Measurements from ENCODE around the gene FCHSD2. TPM values are rescaled to one million over a fixed set of nuclear protein-coding genes. Genes with fewer than 3 reads are reported as not detected.

Gene FCHSD2
- total RNA-seq, 4 donors from 2014 or later, result 5.7 to 16.8 (median 7.9) TPM

GRCh38 chr11:72867970-72868369 is 274.1 kb downstream of the FCHSD2 start:
- H3K9me3 ChIP-seq, result no peaks in the 10 kb centered on the region
- 96% methylated on average over 5 of the region's 5 CpGs for WGBS
- H3K4me1 ChIP-seq, result peaks cover 6% of the 10 kb centered on the region

GRCh38 chr11:72864702-72865655 is 277.1 kb downstream of the FCHSD2 start:
- H3K27ac ChIP-seq, result no peak overlapping the region
- TF ChIP-seq CTCF (IDR thresholded peaks at IDR 0.05) (no peak), EP300 (IDR thresholded peaks at IDR 0.05) (no peak), POLR2AphosphoS5 (IDR thresholded peaks at IDR 0.05) (no peak), POLR2A (IDR thresholded peaks at IDR 0.05) (no peak)
- no peaks in the 10 kb centered on the region for H3K36me3 ChIP-seq
- H3K27me3 ChIP-seq, result no peaks in the 10 kb centered on the region
- no peaks in the 10 kb centered on the region for H3K9me3 ChIP-seq
- no peak for DNase-seq (ENCODE audit: low spot score in 2 of 2)
- H3K4me1 ChIP-seq, result peaks cover 6% of the 10 kb centered on the region
- no peak overlapping the region for H3K4me3 ChIP-seq
- 33% methylated on average over 5 of the region's 5 CpGs for WGBS

More at GRCh38 chr11:72867970-72868369, 274.1 kb downstream of the FCHSD2 start:
- no peak for DNase-seq (ENCODE audit: low spot score in 2 of 2)
- Histone ChIP-seq H3K27me3 (no peaks in the 10 kb centered on the region), H3K27ac (no peak overlapping the region), H3K36me3 (no peaks in the 10 kb centered on the region), H3K4me3 (no peak overlapping the region)
- TF ChIP-seq CTCF (IDR thresholded peaks at IDR 0.05) (no peak), POLR2A (IDR thresholded peaks at IDR 0.05) (no peak), POLR2AphosphoS5 (IDR thresholded peaks at IDR 0.05) (no peak), EP300 (IDR thresholded peaks at IDR 0.05) (no peak)

GRCh38 chr11:72863916-72864315 is 278.2 kb downstream of the FCHSD2 start:
- Histone ChIP-seq H3K4me3 (no peak overlapping the region), H3K27ac (no peak overlapping the region), H3K9me3 (no peaks in the 10 kb centered on the region), H3K4me1 (peaks cover 6% of the 10 kb centered on the region), H3K27me3 (no peaks in the 10 kb centered on the region), H3K36me3 (no peaks in the 10 kb centered on the region)
- WGBS, result 88% methylated on average over 1 of the region's 1 CpG
- TF ChIP-seq POLR2A (IDR thresholded peaks at IDR 0.05), result no peak
- no peak for TF ChIP-seq EP300 (IDR thresholded peaks at IDR 0.05)
- no peak for TF ChIP-seq CTCF (IDR thresholded peaks at IDR 0.05)
- TF ChIP-seq POLR2AphosphoS5 (IDR thresholded peaks at IDR 0.05), result no peak
- no peak for DNase-seq (ENCODE audit: low spot score in 2 of 2)

GRCh38 chr11:72863091-72863490 is 279.0 kb downstream of the FCHSD2 start:
- TF ChIP-seq POLR2AphosphoS5 (IDR thresholded peaks at IDR 0.05), result no peak
- TF ChIP-seq CTCF (IDR thresholded peaks at IDR 0.05), result no peak
- no peak for TF ChIP-seq POLR2A (IDR thresholded peaks at IDR 0.05)
- no peak for TF ChIP-seq EP300 (IDR thresholded peaks at IDR 0.05)
- H3K27me3 ChIP-seq, result no peaks in the 10 kb centered on the region
- H3K4me1 ChIP-seq, result peaks cover 6% of the 10 kb centered on the region
- H3K36me3 ChIP-seq, result no peaks in the 10 kb centered on the region
- 96% methylated on average over 1 of the region's 1 CpG for WGBS
- DNase-seq (ENCODE audit: low spot score in 2 of 2), result no peak
- no peak overlapping the region for H3K4me3 ChIP-seq
- H3K9me3 ChIP-seq, result no peaks in the 10 kb centered on the region
- H3K27ac ChIP-seq, result no peak overlapping the region

- DNase-seq (ENCODE audit: low spot score in 2 of 2), result no peak
- TF ChIP-seq POLR2AphosphoS5 (IDR thresholded peaks at IDR 0.05), result no peak
- no peak for TF ChIP-seq CTCF (IDR thresholded peaks at IDR 0.05)
- TF ChIP-seq POLR2A (IDR thresholded peaks at IDR 0.05), result no peak
- TF ChIP-seq EP300 (IDR thresholded peaks at IDR 0.05), result no peak
Measured at GRCh38 chr11:72860592-72860991, 281.5 kb downstream of the FCHSD2 start.

More at GRCh38 chr11:72860592-72860991, 281.5 kb downstream of the FCHSD2 start:
- H3K9me3 ChIP-seq, result no peaks in the 10 kb centered on the region
- H3K4me3 ChIP-seq, result no peak overlapping the region
- no peaks in the 10 kb centered on the region for H3K27me3 ChIP-seq
- no peak overlapping the region for H3K27ac ChIP-seq
- H3K36me3 ChIP-seq, result no peaks in the 10 kb centered on the region
- WGBS, result 87% methylated on average over 4 of the region's 4 CpGs
- peaks cover 14% of the 10 kb centered on the region for H3K4me1 ChIP-seq

Data from suprapubic skin (tissue), 4 donors.